Prostate gland (tissue), 2 donors: ENCODE results near the gene JAK1. TPM values are rescaled to one million over a fixed set of nuclear protein-coding genes. Genes with fewer than 3 reads are reported as not detected.

Source experiments
- DNase-seq: peaks from one replicate; pipeline ENCODE4 v3.0.0-alpha.2; 2019; ENCODE audit warnings: low spot score
- H3K27ac ChIP-seq, 2 donors: fragments of 200-600 bp; sonication (generic); 2 replicates each; pipeline ENCODE4 v1.5.1; 2017 to 2019
- H3K27me3 ChIP-seq: fragments of 200-600 bp; sonication (generic); replicated peaks from 2 replicates; pipeline ENCODE4 v1.5.1; 2019; ENCODE audit not compliant: insufficient read depth
- H3K36me3 ChIP-seq, 2 donors: fragments of 200-600 bp; sonication (generic); 1 replicate in 1 of 2; 2 replicates in 1 of 2; pipeline versions ENCODE4 v1.5.1 to v1.8.1; 2017 to 2019
- H3K4me1 ChIP-seq: fragments of 200-600 bp; sonication (generic); replicated peaks from 2 replicates; pipeline ENCODE4 v1.5.1; 2019
- H3K4me3 ChIP-seq, 2 donors: fragments of 200-600 bp; sonication (generic); 2 replicates each; pipeline ENCODE4 v1.5.1; 2017 to 2019
- H3K9me3 ChIP-seq: fragments of 200-600 bp; sonication (generic); 2 replicates; pipeline ENCODE4 v1.5.1; 2017
- POLR2A ChIP-seq: fragments of 450-650 bp; IDR thresholded peaks from one replicate; pipeline ENCODE4 v1.6.1; 2016; ENCODE audit warnings: antibody characterized with exemption, mild to moderate bottlenecking
- POLR2AphosphoS5 ChIP-seq: sonication (generic); formaldehyde crosslinking; IDR thresholded peaks from one replicate; pipeline ENCODE4 v1.6.1; 2017; ENCODE audit warnings: antibody characterized with exemption
- WGBS: methylation state at CpG from one replicate; pipeline ENCODE4 v1.1.5; 2018; 5-methylcytosine and 5-hydroxymethylcytosine counted together
- intact Hi-C: fragments of 100-400 bp; cut with DNase I; formaldehyde crosslinking; loops from one replicate; pipeline ENCODE4 v1.14.2; 2022
- total RNA-seq, 2 donors: library from RNA; depleted of rRNA; stranded (reverse); fragments of >200 nt; gene quantifications; one replicate each; pipeline ENCODE4 v1.1.0, GENCODE V29; 2016
- TF ChIP-seq, protein P1 (sequence below), 4 experiments: fragments of 200-600 bp in 2 of 4; fragments of 450-650 bp in 2 of 4; sonication (generic) in 2 of 4; IDR thresholded peaks; 1 replicate in 3 of 4; 2 replicates in 1 of 4; pipeline ENCODE4 v1.5.1; 2016 to 2019; ENCODE audit warnings: antibody characterized with exemption in 4 of 4, mild to moderate bottlenecking in 2 of 4, moderate library complexity in 2 of 4

Gene JAK1
- total RNA-seq, result 100 to 1,000 TPM in 1 of 2 donors, 10 to 100 TPM in 1; 66.3 to 115 TPM

DNA sequence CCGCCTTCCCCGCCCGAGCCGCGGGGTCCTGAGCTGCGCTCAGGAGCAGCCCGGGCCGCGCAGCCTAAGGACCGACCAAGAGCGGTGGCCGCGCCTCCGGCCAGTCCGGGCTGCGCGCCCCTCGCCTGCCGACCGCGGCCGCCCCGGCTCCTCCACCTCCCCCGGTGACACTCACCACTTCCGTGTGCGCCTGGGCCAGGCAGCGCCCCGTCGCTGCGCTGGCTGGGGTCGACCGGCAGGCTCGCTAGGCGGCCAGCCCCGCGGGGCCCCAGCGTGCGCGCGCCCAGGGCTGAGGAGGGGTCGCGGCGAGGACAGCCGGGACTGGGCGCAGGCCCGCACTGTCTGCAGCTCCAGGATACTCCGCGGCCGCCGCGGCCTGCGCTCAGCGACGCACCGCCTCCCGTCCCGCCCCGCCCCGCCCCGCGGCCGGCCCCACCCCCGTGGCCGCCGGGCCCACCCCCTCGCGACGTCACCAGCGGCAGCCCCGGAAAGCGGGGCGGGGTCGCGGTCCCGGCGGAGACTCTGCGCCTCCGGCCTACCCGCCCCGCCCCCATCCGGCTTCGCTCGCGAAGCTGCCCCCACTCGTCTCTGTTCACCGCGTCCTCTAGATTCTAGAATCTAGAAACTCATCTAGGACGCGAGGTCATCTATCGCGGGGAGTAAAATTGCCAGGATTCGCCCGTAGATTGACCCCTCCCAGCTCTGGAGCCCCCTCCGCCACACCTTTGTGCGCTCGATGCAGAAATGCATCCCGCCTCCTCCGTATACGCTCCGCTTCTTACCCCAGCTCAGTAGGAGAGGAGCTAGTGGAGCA lies at the start of gene JAK1:
JAK1 (minus strand) TSS at position 392 of the 814 bp plus-strand sequence. CDS start 80,285 bp downstream, outside the sequence.
- TF ChIP-seq POLR2AphosphoS5, result no peak
- TF ChIP-seq, protein P1, sequence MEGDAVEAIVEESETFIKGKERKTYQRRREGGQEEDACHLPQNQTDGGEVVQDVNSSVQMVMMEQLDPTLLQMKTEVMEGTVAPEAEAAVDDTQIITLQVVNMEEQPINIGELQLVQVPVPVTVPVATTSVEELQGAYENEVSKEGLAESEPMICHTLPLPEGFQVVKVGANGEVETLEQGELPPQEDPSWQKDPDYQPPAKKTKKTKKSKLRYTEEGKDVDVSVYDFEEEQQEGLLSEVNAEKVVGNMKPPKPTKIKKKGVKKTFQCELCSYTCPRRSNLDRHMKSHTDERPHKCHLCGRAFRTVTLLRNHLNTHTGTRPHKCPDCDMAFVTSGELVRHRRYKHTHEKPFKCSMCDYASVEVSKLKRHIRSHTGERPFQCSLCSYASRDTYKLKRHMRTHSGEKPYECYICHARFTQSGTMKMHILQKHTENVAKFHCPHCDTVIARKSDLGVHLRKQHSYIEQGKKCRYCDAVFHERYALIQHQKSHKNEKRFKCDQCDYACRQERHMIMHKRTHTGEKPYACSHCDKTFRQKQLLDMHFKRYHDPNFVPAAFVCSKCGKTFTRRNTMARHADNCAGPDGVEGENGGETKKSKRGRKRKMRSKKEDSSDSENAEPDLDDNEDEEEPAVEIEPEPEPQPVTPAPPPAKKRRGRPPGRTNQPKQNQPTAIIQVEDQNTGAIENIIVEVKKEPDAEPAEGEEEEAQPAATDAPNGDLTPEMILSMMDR (IDR thresholded peaks at IDR 0.05), result peak in 1 of 4 experiments; percentile 36
- TF ChIP-seq POLR2A, result peak; percentile 94
- H3K4me1 ChIP-seq, result no peaks in the 10 kb centered on the region
- intact Hi-C loops, result loop anchor here (5.0 to 10.0 kb wide), 3 partner anchors 36 to 96 kb away; no protein-coding TSS in a partner anchor
- peak within 1 kb of the TSS; percentile 98 to 99 for H3K4me3 ChIP-seq
- no peaks in the 10 kb centered on the region for H3K36me3 ChIP-seq
- WGBS, result under 1% methylated on average over 61 of the region's 100 CpGs
- DNase-seq, result peak; percentile 86
- no peaks in the 10 kb centered on the region for H3K27me3 ChIP-seq
- H3K9me3 ChIP-seq, result no peaks in the 10 kb centered on the region
- H3K27ac ChIP-seq, result peak within 1 kb of the TSS; percentile 87 to 93

DNA sequence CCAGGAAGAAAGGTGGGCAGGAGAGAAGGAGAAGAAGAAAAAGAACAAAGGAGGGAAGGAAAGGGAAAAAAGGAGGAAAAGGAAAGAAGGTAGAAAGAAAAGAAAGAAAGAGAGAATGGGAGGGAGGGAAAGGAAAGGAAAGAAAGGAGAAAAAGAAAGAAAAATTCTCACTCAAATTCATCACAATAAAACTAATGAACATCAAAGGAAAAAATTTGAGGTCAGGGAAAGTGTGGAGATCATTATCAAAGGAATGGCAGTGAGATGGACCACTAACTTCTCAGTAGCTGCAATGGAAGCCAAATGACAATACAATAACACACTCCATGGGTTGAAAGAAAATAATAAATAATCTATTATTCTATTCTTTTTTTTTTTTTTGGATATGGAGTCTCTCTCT lies 48.0 kb upstream of the JAK1 start:
- no peak overlapping the region for H3K27ac ChIP-seq
- no peak for TF ChIP-seq POLR2A
- no peak for TF ChIP-seq POLR2AphosphoS5
- TF ChIP-seq, protein P1 (IDR thresholded peaks at IDR 0.05), result no peak
- intact Hi-C loops, result no loop called here

DNA sequence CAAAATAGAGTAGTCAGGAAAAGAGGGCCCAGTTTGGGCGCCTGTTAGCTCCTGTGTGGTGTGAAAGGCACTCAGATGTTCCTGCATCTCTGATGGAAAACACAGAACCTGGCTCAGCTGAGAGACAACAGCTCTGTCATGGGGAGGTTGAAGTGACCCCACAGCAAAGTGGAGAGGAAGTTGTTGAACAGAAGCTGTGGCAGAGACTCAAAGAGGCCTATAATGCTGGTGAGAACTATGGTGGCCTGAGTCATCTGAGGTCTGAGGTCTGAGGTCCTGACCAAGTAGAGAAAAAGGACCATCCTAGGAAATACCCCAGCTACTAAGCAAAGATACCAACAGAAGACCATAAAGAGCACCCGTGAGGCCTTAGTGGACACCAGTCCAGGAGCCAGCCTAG lies 45.6 kb upstream of the JAK1 start:
- Histone ChIP-seq H3K27ac (no peak overlapping the region), H3K36me3 (no peaks in the 10 kb centered on the region)
- TF ChIP-seq, protein P1 (IDR thresholded peaks at IDR 0.05), result no peak
- TF ChIP-seq POLR2AphosphoS5 (no peak), POLR2A (no peak)

More for the DNA sequence above, 48.0 kb upstream of the JAK1 start:
- H3K4me3 ChIP-seq, result no peak overlapping the region
- H3K36me3 ChIP-seq, result no peaks in the 10 kb centered on the region
- no peaks in the 10 kb centered on the region for H3K27me3 ChIP-seq
- no peaks in the 10 kb centered on the region for H3K9me3 ChIP-seq
- H3K4me1 ChIP-seq, result no peaks in the 10 kb centered on the region
- DNase-seq, result no peak

DNA sequence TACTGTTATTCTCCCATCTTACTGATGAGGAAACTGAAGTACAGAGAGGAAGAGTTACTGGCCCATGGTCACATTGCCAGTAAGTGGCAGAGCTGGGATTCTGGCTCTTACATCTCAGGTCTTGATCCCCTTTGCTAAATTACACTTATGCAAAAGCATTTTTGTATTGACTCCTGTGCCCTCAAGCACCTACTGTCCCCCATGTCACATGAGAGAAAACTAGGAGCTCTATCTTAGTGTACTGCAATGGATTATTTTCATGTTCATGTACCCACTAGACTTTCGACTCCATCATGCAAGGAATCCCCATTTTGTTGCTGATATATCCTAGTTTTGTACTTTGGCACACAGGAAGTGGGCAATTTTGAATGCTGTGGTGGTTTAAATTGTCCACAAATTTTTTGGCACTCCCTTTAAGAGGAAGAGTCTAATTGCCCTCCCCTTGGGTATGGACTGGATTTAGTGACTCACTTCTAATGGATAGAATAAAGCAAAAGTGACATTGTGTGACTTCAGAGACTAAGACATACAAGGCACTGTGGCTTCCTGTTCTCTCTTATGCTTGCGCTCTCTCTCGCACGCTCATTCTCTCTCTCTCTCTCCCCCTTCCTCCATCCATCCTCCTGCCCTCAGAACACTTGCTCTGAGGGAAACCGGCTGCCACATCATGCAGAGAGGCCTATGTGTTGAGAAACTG lies 43.5 kb upstream of the JAK1 start:
- H3K36me3 ChIP-seq, result no peaks in the 10 kb centered on the region
- H3K4me1 ChIP-seq, result no peaks in the 10 kb centered on the region
- no peak overlapping the region for H3K4me3 ChIP-seq
- H3K27ac ChIP-seq, result no peak overlapping the region
- no peaks in the 10 kb centered on the region for H3K27me3 ChIP-seq
- WGBS, result 86% methylated on average over 5 of the region's 5 CpGs
- intact Hi-C loops, result no loop called here
- no peak for DNase-seq
- no peak for TF ChIP-seq POLR2A
- TF ChIP-seq, protein P1 (IDR thresholded peaks at IDR 0.05), result no peak
- no peak for TF ChIP-seq POLR2AphosphoS5
- no peaks in the 10 kb centered on the region for H3K9me3 ChIP-seq

More for the DNA sequence above, 45.6 kb upstream of the JAK1 start:
- Histone ChIP-seq H3K27me3 (no peaks in the 10 kb centered on the region), H3K9me3 (no peaks in the 10 kb centered on the region), H3K4me1 (no peaks in the 10 kb centered on the region), H3K4me3 (no peak overlapping the region)
- no peak for DNase-seq
- WGBS, result 84% methylated on average over 2 of the region's 2 CpGs
- intact Hi-C loops, result no loop called here
